Psoas muscle (tissue), 8 donors: ENCODE results near the gene EPHB1. TPM values are rescaled to one million over a fixed set of nuclear protein-coding genes. Genes with fewer than 3 reads are reported as not detected.

Source experiments
- ATAC-seq, 4 donors: fragments of 200-7000 bp; cut with Tn5 transposase; one replicate each; pipeline ENCODE4 v1.9.1; 2020; ENCODE audit warnings: moderate library complexity in 3 of 4, mild to moderate bottlenecking in 2 of 4
- DNase-seq, 2 donors: peaks; one replicate each; pipeline ENCODE4 v3.0.0-alpha.2; 2020
- H3K27ac ChIP-seq: fragments of 200-600 bp; one replicate; pipeline ENCODE4 v1.8.0; 2022
- H3K27me3 ChIP-seq, 3 donors: fragments of 200-600 bp in 1 of 3; one replicate each; pipeline versions ENCODE4 v1.6.1 to v1.8.0; 2013 to 2022; ENCODE audit warnings: low read length in 2 of 3, mild to moderate bottlenecking in 2 of 3, moderate library complexity in 1 of 3; ENCODE audit not compliant: insufficient read depth in 3 of 3
- H3K36me3 ChIP-seq, 2 donors: fragments of 200-600 bp in 1 of 2; one replicate each; pipeline versions ENCODE4 v1.6.1 to v1.8.0; 2013 to 2022; ENCODE audit warnings: low read depth in 1 of 2, mild to moderate bottlenecking in 1 of 2, moderate library complexity in 1 of 2; ENCODE audit not compliant: insufficient read depth in 1 of 2
- H3K4me1 ChIP-seq: fragments of 200-600 bp; one replicate; pipeline ENCODE4 v1.8.0; 2022
- H3K4me3 ChIP-seq: fragments of 200-600 bp; one replicate; pipeline ENCODE4 v1.8.0; 2022; ENCODE audit warnings: mild to moderate bottlenecking
- H3K9me3 ChIP-seq: fragments of 200-600 bp; one replicate; pipeline ENCODE4 v1.8.0; 2022
- CTCF ChIP-seq: fragments of 200-600 bp; IDR thresholded peaks from one replicate; pipeline ENCODE4 v1.8.0; 2022; ENCODE audit warnings: antibody characterized with exemption
- WGBS, 3 donors: extraction: QIAGEN DNeasy Blood & Tissue Kit; methylation state at CpG; one replicate each; pipeline versions ENCODE4 v1.1.6 to v1.1.7; 2013; 5-methylcytosine and 5-hydroxymethylcytosine counted together
- intact Hi-C, 2 donors: fragments of 100-400 bp; cut with DNase I; formaldehyde crosslinking; loops; one replicate each; pipeline versions ENCODE4 v1.11.0 to v1.14.2; 2022
- polyA plus RNA-seq, 3 donors: library from polyadenylated mRNA; stranded (reverse); fragments of 200-250 nt; gene quantifications; one replicate each; pipeline ENCODE4 v1.2.3, GENCODE V29; 2013
- total RNA-seq, 4 donors: library from RNA; stranded (reverse); fragmentation: NEBNext Ultra II Directional in 2 of 4; extraction: Animal tissue kit (Norgen Biotek cat#: 25700) in 2 of 4; gene quantifications; one replicate each; pipeline versions ENCODE4 v1.2.1 to v1.2.4, GENCODE V29; 2021 to 2023
- donor health status: healthy with polysubstance abuse.
- donor health status: DM: no; HTN: no; CAD: no; lungs with moderate emphysema.
- donor health status: Bipolar disorder and iron deficiency.
- donor health status: healthy.
- donor health status: DM: yes; HTN: yes; CAD: no.
- donor health status: DM: no; HTN: no; CAD: no.
- donor health status: DM: no; HTN: no; CAD: no.
- donor health status: DM: yes; HTN: yes; CAD: no.

EPHB1 gene
- total and polyA plus RNA-seq, 7 donors = 0.85 to 6.3 (median 2.0) TPM

GRCh38 chr3:135077186-135077585, 282.1 kb downstream of the EPHB1 start:
- H3K4me3 ChIP-seq = no peak overlapping the region
- H3K27me3 ChIP-seq = no peaks in the 10 kb centered on the region
- 54 to 58% (median 58%) methylated on average over 3 of the region's 3 CpGs for WGBS, 3 donors
- no peak for TF ChIP-seq CTCF
- ATAC-seq = no peak
- no peak overlapping the region for H3K27ac ChIP-seq
- H3K36me3 ChIP-seq = no peaks in the 10 kb centered on the region
- no peaks in the 10 kb centered on the region for H3K4me1 ChIP-seq
- H3K9me3 ChIP-seq = no peaks in the 10 kb centered on the region
- no peak for DNase-seq
- intact Hi-C loops = no loop called here

- Histone ChIP-seq H3K4me1 (no peaks in the 10 kb centered on the region), H3K9me3 (no peaks in the 10 kb centered on the region), H3K4me3 (no peak overlapping the region), H3K27me3 (no peaks in the 10 kb centered on the region), H3K36me3 (no peaks in the 10 kb centered on the region), H3K27ac (no peak overlapping the region)
- no peak for TF ChIP-seq CTCF
- 92 to 98% (median 97%) methylated on average over 2 of the region's 2 CpGs for WGBS, 3 donors
- ATAC-seq (no peak), DNase-seq (no peak)
- intact Hi-C loops = no loop called here
Measured at GRCh38 chr3:135078283-135078682, 283.2 kb downstream of the EPHB1 start.

GRCh38 chr3:135079095-135079494, 284.0 kb downstream of the EPHB1 start:
- ATAC-seq (no peak), DNase-seq (no peak)
- Histone ChIP-seq H3K4me1 (no peaks in the 10 kb centered on the region), H3K9me3 (no peaks in the 10 kb centered on the region), H3K27ac (no peak overlapping the region), H3K27me3 (no peaks in the 10 kb centered on the region), H3K4me3 (no peak overlapping the region), H3K36me3 (no peaks in the 10 kb centered on the region)
- TF ChIP-seq CTCF = no peak
- intact Hi-C loops = no loop called here
- 91 to 94% (median 92%) methylated on average over 3 of the region's 3 CpGs for WGBS, 3 donors

- 87 to 89% (median 88%) methylated on average over 2 of the region's 2 CpGs for WGBS, 3 donors
- no peaks in the 10 kb centered on the region for H3K27me3 ChIP-seq
- TF ChIP-seq CTCF = no peak
- intact Hi-C loops = no loop called here
- no peaks in the 10 kb centered on the region for H3K36me3 ChIP-seq
- no peak for DNase-seq
- H3K4me3 ChIP-seq = no peak overlapping the region
- no peak for ATAC-seq
- no peaks in the 10 kb centered on the region for H3K9me3 ChIP-seq
- H3K4me1 ChIP-seq = no peaks in the 10 kb centered on the region
- H3K27ac ChIP-seq = no peak overlapping the region
Measured at GRCh38 chr3:135081451-135081850, 286.4 kb downstream of the EPHB1 start.

GRCh38 chr3:135081856-135082434, 286.9 kb downstream of the EPHB1 start:
- H3K4me1 ChIP-seq = no peaks in the 10 kb centered on the region
- TF ChIP-seq CTCF = no peak
- no peak overlapping the region for H3K4me3 ChIP-seq
- H3K27ac ChIP-seq = no peak overlapping the region
- no peaks in the 10 kb centered on the region for H3K27me3 ChIP-seq
- WGBS, 3 donors = 83 to 85% (median 84%) methylated on average over 5 of the region's 5 CpGs
- DNase-seq (no peak), ATAC-seq (no peak)
- H3K9me3 ChIP-seq = no peaks in the 10 kb centered on the region
- no peaks in the 10 kb centered on the region for H3K36me3 ChIP-seq
- intact Hi-C loops = no loop called here
